Upper lobe of left lung (tissue), 6 donors: Measurements from ENCODE around the gene SPOP. TPM values are rescaled to one million over a fixed set of nuclear protein-coding genes. Genes with fewer than 3 reads are reported as not detected.
A peak's percentile ranks its signal among the peaks of the same experiment; 100 is the strongest.

Source experiments
- ATAC-seq, 2 donors: fragments of 200-7000 bp; cut with Tn5 transposase; one replicate each; pipeline ENCODE4 v1.9.1; 2022; ENCODE audit warnings: mild to moderate bottlenecking in 2 of 2, moderate library complexity in 2 of 2; ENCODE audit not compliant: low FRiP score in 2 of 2
- DNase-seq, 2 donors: peaks; one replicate each; pipeline ENCODE4 v3.0.0-alpha.2; 2019 to 2020
- H3K27ac ChIP-seq, 4 donors: fragments of 200-600 bp; sonication (generic); one replicate each; pipeline ENCODE4 v1.5.1; 2016 to 2019
- H3K27me3 ChIP-seq, 4 donors: fragments of 200-600 bp; sonication (generic); one replicate each; pipeline ENCODE4 v1.5.1; 2017 to 2019
- H3K36me3 ChIP-seq, 4 donors: fragments of 200-600 bp; sonication (generic); one replicate each; pipeline ENCODE4 v1.5.1; 2016 to 2019
- H3K4me1 ChIP-seq, 4 donors: fragments of 200-600 bp; sonication (generic); one replicate each; pipeline ENCODE4 v1.5.1; 2018 to 2019
- H3K4me3 ChIP-seq, 4 donors: fragments of 200-600 bp; sonication (generic); one replicate each; pipeline ENCODE4 v1.5.1; 2017 to 2019; ENCODE audit warnings: mild to moderate bottlenecking in 2 of 4, moderate library complexity in 1 of 4
- H3K9me3 ChIP-seq, 4 donors: fragments of 200-600 bp; sonication (generic); one replicate each; pipeline ENCODE4 v1.5.1; 2018 to 2019
- CTCF ChIP-seq, 6 experiments: fragments of 450-650 bp in 4 of 6; fragments of 200-600 bp in 2 of 6; sonication (generic) in 2 of 6; IDR thresholded peaks; one replicate each; pipeline ENCODE4 v1.5.1; 2016 to 2019; ENCODE audit warnings: antibody characterized with exemption in 6 of 6
- EP300 ChIP-seq, 4 donors: sonication (generic); formaldehyde crosslinking; IDR thresholded peaks; one replicate each; pipeline ENCODE4 v1.5.1; 2017; ENCODE audit warnings: antibody characterized with exemption in 4 of 4, control low read depth in 2 of 4
- POLR2A ChIP-seq, 4 donors: fragments of 450-650 bp; IDR thresholded peaks; one replicate each; pipeline ENCODE4 v1.5.1; 2016 to 2017; ENCODE audit warnings: antibody characterized with exemption in 4 of 4, mild to moderate bottlenecking in 2 of 4
- POLR2AphosphoS5 ChIP-seq, 2 donors: sonication (generic); formaldehyde crosslinking; IDR thresholded peaks; one replicate each; pipeline ENCODE4 v1.5.1; 2017; ENCODE audit warnings: antibody characterized with exemption in 2 of 2
- WGBS, 2 donors: methylation state at CpG; one replicate each; pipeline ENCODE4 v1.1.5; 2017 to 2018; 5-methylcytosine and 5-hydroxymethylcytosine counted together
- total RNA-seq, 6 donors: library from RNA; depleted of rRNA in 4 of 6; stranded (reverse); fragments of >200 nt in 4 of 6; gene quantifications; one replicate each; pipeline versions ENCODE4 v1.1.0 to v1.2.1, GENCODE V29; 2016 to 2021
- donor health status: DM: no; HTN: no; CAD: no; lungs with moderate emphysema.
- donor health status: DM: no; HTN: yes; CAD: no; lungs with severe emphysema.

Gene SPOP
- total RNA-seq, 6 donors from 2014 or later, result 56.6 to 99.2 (median 80.4) TPM

GRCh38 chr17:49583889-49584288 is 94.0 kb downstream of the SPOP start:
- DNase-seq, result no peak
- Histone ChIP-seq H3K27ac (no peak overlapping the region), H3K36me3 (no peaks in the 10 kb centered on the region), H3K4me1 (no peaks in the 10 kb centered on the region), H3K9me3 (no peaks in the 10 kb centered on the region), H3K27me3 (no peaks in the 10 kb centered on the region), H3K4me3 (no peak overlapping the region)
- no peak for ATAC-seq
- WGBS, 2 donors, result 89 to 94% methylated on average over 4 of the region's 4 CpGs
- no peak for TF ChIP-seq POLR2AphosphoS5 (IDR thresholded peaks at IDR 0.05)
- TF ChIP-seq EP300 (IDR thresholded peaks at IDR 0.05), result no peak
- no peak for TF ChIP-seq CTCF (IDR thresholded peaks at IDR 0.05)
- no peak for TF ChIP-seq POLR2A (IDR thresholded peaks at IDR 0.05)

GRCh38 chr17:49583226-49583625 is 94.7 kb downstream of the SPOP start:
- 90 to 92% methylated on average over 5 of the region's 5 CpGs for WGBS, 2 donors
- ATAC-seq (no peak), DNase-seq (no peak)
- no peak for TF ChIP-seq EP300 (IDR thresholded peaks at IDR 0.05)
- TF ChIP-seq CTCF (IDR thresholded peaks at IDR 0.05), result no peak
- TF ChIP-seq POLR2AphosphoS5 (IDR thresholded peaks at IDR 0.05), result no peak
- TF ChIP-seq POLR2A (IDR thresholded peaks at IDR 0.05), result no peak
- H3K4me3 ChIP-seq, result no peak overlapping the region
- no peak overlapping the region for H3K27ac ChIP-seq
- no peaks in the 10 kb centered on the region for H3K4me1 ChIP-seq
- no peaks in the 10 kb centered on the region for H3K9me3 ChIP-seq
- no peaks in the 10 kb centered on the region for H3K36me3 ChIP-seq
- H3K27me3 ChIP-seq, result no peaks in the 10 kb centered on the region

- DNase-seq, result no peak
- 86 to 96% methylated on average over 8 of the region's 8 CpGs for WGBS, 2 donors
- H3K9me3 ChIP-seq, result no peaks in the 10 kb centered on the region
- no peaks in the 10 kb centered on the region for H3K36me3 ChIP-seq
- TF ChIP-seq POLR2A (IDR thresholded peaks at IDR 0.05) (no peak), EP300 (IDR thresholded peaks at IDR 0.05) (no peak), POLR2AphosphoS5 (IDR thresholded peaks at IDR 0.05) (no peak), CTCF (IDR thresholded peaks at IDR 0.05) (no peak)
- H3K4me3 ChIP-seq, result no peak overlapping the region
- H3K27ac ChIP-seq, result no peak overlapping the region
- no peak for ATAC-seq
- no peaks in the 10 kb centered on the region for H3K27me3 ChIP-seq
- H3K4me1 ChIP-seq, result peaks cover 0 to 3% (median 2%) of the 10 kb centered on the region in 4 donors
Observed at GRCh38 chr17:49582789-49583188, 95.1 kb downstream of the SPOP start.

- TF ChIP-seq POLR2A (IDR thresholded peaks at IDR 0.05) (no peak), POLR2AphosphoS5 (IDR thresholded peaks at IDR 0.05) (no peak), CTCF (IDR thresholded peaks at IDR 0.05) (no peak), EP300 (IDR thresholded peaks at IDR 0.05) (no peak)
- Histone ChIP-seq H3K4me3 (no peak overlapping the region), H3K27ac (no peak overlapping the region), H3K27me3 (no peaks in the 10 kb centered on the region), H3K4me1 (peaks cover 3 to 9% (median 5%) of the 10 kb centered on the region in 4 donors), H3K36me3 (no peaks in the 10 kb centered on the region), H3K9me3 (no peaks in the 10 kb centered on the region)
- 85 to 87% methylated on average over 11 to 12 of the region's 12 CpGs for WGBS, 2 donors
- DNase-seq, result no peak
- ATAC-seq, result no peak
Observed at GRCh38 chr17:49582055-49582722, 95.7 kb downstream of the SPOP start.

GRCh38 chr17:49581648-49581998 is 96.3 kb downstream of the SPOP start:
- WGBS, 2 donors, result 80 to 89% methylated on average over 3 to 4 of the region's 6 CpGs
- H3K4me1 ChIP-seq, result peaks cover 3 to 15% (median 10%) of the 10 kb centered on the region in 4 donors
- no peak overlapping the region for H3K4me3 ChIP-seq
- ATAC-seq (no peak), DNase-seq (peak in 1 of 2 donors; percentile 58)
- no peak for TF ChIP-seq POLR2AphosphoS5 (IDR thresholded peaks at IDR 0.05)
- TF ChIP-seq CTCF (IDR thresholded peaks at IDR 0.05), result no peak
- TF ChIP-seq EP300 (IDR thresholded peaks at IDR 0.05), result no peak
- TF ChIP-seq POLR2A (IDR thresholded peaks at IDR 0.05), result no peak
- H3K27ac ChIP-seq, result no peak overlapping the region
- peaks cover 0 to 5% (median 0%) of the 10 kb centered on the region in 4 donors for H3K27me3 ChIP-seq
- no peaks in the 10 kb centered on the region for H3K9me3 ChIP-seq
- no peaks in the 10 kb centered on the region for H3K36me3 ChIP-seq
